ENCODE results near the gene MARCHF3. TPM values are rescaled to one million over a fixed set of nuclear protein-coding genes. Genes with fewer than 3 reads are reported as not detected.
"Not testable (repeated sequence)": the region's sequence is repeated elsewhere in the genome, so short reads cannot be mapped to it uniquely, and the experiment has no call there.

MARCHF3 gene
- total RNA-seq, 1 experiment from 2014 or later = 11.5 TPM

DNA sequence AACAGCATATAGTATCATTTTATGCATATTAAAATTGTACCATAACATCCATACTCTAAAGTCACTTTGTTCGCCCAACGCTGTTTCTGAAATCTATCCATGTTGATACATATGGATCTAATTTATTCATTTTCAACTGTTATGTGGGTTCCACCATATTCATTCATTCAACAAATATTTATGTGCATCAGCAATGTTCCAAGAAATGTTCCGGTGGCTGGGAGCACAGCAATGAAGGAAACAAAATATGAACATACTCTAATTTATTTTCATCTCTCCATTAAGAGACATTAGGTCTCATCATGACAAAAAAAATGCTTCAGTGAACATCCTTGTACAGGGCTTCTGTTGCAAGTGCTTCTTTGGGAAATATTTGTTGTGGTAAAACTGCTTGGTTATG lies 75.4 kb downstream of the MARCHF3 start:
- no peak for DNase-seq (ENCODE audit: low read depth)

DNA sequence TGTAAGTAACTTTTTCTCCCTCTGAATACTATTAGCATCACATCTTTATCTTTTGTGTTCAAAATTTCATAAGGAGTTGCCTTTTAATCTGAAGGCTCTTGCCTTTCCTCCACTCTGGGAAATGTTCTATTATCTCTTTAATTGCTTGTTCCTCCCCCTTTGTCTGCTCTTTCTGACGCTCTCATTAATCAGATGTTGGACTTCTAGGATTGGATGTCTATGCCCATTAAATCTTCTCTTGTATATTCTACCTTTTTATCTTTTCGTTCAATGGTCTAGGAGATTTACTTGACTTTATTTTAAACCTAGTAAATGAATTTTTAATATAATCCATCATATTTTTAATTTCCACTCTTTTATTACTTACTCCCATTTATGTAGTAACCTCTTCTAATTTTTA lies 76.7 kb downstream of the MARCHF3 start:
- no peak for DNase-seq (ENCODE audit: low read depth)

DNA sequence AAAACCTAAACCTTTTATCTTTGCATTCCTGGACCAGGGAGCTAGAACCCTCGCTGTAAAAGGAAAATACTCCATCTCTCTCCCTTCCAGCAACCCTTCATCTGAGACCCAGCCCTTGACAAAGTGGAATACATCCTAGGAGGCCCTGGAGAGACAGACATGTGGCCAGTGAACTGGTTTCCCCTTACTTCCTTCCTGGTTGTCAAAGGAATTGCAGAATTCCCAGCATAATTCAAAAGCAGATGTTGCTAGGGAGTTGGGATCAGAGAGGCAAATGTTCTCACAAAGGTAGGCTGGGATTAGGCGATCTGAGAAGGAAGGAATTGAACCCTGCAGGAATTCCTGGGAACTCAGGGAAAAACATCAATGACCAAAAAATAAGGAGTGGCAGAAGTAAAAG lies 80.9 kb downstream of the MARCHF3 start:
- DNase-seq (ENCODE audit: low read depth) = no peak

DNA sequence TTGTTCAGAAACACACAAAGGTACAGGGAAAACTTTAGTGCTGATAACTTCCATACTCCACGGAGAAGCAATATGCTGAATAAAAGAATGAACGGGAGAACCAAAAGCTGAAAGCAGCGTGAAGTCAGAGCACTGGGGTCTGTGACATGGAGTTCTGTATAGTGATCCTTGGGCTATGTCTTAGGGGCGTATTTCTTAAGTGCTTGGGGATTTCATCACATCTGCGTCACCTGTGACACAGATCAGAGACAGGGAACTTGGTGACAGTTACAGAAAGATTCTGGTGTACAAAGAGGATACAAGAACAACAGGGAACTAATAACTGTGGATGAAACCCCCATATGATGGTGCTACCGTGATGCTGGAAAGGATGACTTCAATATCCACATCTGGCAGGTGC lies 81.9 kb downstream of the MARCHF3 start:
- no peak for DNase-seq (ENCODE audit: low read depth)

DNA sequence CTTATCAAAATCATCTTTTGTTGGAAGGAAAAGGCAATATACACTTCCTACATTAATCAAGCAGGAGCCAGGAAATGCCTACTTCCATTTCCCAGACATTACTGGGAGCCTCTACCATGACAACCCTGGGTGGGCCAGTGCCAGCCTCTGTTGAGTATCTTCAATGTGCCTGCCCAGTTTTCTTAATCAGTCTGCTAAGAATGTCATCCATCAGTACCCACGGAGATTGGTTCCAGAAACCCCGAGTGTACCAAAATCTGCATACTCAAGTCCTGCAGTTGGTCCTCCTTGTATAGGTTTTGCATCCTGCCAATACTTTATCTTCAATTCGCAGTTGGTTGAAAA lies 82.4 kb downstream of the MARCHF3 start:
- no peak for DNase-seq (ENCODE audit: low read depth)

DNA sequence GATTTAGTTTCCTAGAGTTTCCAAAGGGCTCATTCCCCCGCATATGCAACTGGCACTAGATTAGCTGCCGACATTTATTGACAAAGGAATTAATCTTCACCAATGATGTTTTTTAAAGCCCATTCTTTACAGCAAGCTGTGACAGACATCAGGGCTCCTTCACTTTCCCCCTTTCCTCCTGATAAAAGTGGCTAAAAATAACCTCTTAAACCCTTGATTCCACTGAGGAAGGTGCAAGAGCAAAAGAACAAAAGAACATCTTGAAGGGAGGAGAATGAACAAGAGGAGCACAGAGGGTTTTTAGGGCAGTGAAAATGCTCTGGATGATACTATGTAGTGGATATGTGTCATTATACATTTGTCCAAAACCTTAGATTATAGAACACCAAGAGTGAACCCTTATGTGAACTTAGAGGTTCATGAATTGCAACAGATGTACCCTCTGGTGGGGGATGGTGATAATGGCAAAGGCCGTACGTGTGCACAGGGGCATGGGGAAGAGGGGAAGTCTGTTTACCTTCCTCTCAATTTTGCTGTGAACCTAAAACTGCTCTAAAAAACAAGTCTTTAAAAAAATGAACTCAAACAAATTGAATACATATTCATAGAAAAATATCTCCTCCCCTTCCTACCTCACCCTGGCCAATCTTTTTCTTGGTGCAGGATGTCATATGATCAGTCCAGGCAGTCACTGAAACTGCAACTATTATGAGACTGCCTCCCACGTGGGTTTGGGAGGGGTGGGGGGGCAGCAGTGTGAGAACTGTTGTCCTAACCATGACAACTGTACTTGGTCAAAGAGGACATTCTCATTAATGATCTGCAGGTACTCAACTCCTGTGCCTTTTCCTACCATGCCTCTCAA lies 83.0 kb downstream of the MARCHF3 start:
- DNase-seq (ENCODE audit: low read depth) = no peak

DNA sequence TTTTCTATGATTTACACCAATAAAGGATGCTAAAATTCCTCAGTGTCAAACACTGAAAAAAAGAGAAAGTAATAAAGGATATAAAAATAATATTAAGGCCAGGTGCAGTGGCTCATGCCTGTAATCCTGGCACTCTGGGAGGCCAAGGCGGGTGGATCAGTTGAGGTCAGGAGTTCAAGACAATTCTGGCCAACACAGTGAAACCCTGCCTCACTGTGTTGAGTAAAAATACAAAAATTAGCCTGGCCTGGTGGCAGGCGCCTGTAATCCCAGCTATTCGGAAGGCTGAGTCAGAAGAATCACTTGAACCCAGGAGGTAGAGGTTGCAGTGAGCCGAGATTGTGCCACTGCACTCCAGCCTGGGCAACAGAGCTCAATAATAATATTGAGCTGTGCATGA lies 87.5 kb downstream of the MARCHF3 start:
- DNase-seq (ENCODE audit: low read depth) = not testable (repeated sequence)

DNA sequence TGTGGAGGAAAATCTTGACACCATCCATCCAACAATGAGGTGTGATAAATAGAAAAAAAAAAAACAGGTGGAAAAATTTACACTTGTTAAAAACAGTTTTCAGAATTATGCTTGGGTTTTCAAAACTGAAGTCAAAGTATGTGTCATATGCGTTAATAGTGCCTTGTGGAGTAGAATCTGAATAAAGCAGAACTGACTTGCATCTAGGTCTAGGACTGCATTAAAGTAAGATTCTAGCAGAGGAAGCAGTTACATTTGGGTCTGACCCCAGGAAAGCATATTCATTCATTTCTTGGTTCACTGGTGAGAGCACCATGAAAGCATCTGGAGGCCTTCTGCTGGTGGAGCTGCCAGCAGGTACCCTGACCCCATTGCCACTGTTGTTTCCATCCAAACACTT lies 89.0 kb downstream of the MARCHF3 start:
- no peak for DNase-seq (ENCODE audit: low read depth)

- DNase-seq (ENCODE audit: low read depth) = peak; percentile 29
Observed at GRCh38 chr5:126939887-126940286, 90.5 kb downstream of the MARCHF3 start.

DNA sequence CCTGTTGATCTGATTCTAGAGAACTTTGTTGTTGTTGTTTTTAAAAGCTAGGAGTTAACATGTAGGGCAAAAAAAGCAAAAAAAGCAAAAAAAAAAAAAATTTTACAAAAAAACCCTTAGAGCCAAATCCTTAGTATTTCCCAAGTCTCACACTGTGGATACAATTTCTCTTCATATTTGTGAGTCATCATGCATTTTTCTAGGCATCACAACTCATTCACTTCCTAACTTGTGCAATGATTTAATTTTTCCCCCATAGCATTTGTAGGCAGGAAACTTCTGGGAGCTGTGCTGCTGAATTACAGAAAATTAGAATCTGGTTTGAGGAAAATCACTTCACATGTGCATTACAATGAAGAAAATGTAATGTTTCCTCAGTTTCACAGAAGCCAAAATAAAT lies 91.9 kb downstream of the MARCHF3 start:
- peak; percentile 53 for DNase-seq (ENCODE audit: low read depth)

GRCh38 chr5:126937771-126938170 lies 92.6 kb downstream of the MARCHF3 start:
- DNase-seq (ENCODE audit: low read depth) = no peak

GRCh38 chr5:126936775-126937418 lies 93.5 kb downstream of the MARCHF3 start:
- no peak for DNase-seq (ENCODE audit: low read depth)

- DNase-seq (ENCODE audit: low read depth) = no peak
Observed at GRCh38 chr5:126931963-126932660, 98.2 kb downstream of the MARCHF3 start.

DNA sequence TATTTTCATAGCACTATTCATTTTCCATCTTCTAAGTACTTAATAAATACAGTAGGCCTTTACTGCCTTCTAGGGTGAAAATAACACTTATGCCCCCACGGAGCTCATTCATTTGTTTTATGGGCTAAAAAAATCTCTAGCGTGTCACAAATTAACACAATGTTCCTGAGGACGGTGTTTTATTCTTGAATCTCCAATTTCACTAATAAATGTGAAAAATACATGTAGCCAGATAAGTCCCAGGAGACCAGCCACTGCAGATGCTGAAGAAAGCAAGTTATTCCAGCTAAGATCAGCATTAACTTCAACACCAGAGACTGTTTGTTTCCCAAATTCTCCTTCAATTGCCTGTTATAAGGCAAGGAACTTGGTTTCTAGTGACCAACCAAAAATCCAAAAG lies 102.3 kb downstream of the MARCHF3 start:
- DNase-seq (ENCODE audit: low read depth) = no peak

DNA sequence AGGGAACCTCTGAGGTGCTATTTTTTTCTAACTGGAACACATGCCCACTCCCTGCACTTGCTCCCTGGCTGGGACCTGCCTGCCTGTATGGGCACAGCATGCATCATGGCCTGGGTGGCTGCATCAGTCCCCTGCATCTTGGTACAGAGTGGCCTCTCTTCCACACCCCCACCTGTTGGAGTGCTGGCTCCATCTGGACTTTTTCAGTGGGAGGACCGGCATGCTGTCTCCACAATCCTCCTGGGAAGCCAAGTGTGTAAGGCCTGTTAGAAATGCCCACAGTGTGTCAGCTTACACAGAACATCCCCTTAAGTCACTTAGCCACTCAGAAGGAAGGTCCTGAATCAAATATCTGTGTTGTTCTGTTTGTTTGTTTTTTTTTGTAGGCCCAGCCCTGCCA lies 102.9 kb downstream of the MARCHF3 start:
- no peak for DNase-seq (ENCODE audit: low read depth)

DNA sequence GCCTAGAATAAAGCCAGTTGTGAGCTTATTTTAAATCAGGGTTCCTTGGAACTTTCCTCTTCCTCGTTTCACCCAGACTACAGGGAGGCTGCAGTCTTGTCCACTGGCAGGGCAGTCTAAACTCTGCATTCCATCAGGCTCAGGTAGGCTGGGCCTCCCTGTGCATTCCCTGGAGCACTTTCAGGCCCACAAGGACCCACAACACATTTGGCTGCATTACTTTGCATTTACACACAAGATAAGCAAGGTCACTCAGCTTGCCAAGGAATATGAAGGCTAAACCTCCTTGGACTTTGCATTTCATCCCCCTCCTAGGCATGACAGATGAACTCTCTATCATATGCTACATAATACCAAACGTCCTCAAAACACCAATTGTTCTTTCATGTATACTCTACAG lies 104.2 kb downstream of the MARCHF3 start:
- no peak for DNase-seq (ENCODE audit: low read depth)

GRCh38 chr5:126925482-126925881 lies 104.9 kb downstream of the MARCHF3 start:
- no peak for DNase-seq (ENCODE audit: low read depth)

DNA sequence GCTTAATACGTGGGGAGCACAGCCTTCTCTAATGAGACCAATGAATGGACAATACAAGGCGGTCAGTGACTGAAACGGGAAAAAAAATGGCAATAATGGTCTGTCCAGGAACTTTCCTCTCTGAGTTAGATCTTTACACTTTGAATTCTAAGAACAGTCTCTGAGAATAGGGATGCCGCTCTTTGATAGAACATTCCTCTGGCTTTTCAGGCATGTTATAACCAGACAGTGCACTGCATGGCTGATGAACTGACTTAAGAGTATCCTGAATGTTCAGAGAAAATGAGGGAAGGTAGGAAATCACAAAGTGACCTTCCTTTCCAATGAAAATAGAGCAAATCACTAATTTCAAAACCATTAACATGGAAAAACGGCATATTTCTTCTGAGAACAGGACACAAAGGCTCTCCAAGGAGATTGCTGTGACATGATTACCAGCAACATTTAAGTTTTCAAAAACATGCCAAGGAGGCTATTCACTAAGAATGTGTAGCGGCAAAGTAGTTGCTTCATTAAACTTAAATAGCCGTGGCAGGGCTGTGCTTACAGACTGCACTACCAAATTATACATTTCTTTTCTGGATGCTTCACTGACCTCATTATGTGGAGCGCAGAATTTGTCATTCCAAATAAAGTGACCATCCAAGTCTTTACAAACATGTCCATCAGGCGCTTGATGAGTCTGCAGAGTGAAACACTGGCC lies 105.9 kb downstream of the MARCHF3 start:
- no peak for DNase-seq (ENCODE audit: low read depth)

DNA sequence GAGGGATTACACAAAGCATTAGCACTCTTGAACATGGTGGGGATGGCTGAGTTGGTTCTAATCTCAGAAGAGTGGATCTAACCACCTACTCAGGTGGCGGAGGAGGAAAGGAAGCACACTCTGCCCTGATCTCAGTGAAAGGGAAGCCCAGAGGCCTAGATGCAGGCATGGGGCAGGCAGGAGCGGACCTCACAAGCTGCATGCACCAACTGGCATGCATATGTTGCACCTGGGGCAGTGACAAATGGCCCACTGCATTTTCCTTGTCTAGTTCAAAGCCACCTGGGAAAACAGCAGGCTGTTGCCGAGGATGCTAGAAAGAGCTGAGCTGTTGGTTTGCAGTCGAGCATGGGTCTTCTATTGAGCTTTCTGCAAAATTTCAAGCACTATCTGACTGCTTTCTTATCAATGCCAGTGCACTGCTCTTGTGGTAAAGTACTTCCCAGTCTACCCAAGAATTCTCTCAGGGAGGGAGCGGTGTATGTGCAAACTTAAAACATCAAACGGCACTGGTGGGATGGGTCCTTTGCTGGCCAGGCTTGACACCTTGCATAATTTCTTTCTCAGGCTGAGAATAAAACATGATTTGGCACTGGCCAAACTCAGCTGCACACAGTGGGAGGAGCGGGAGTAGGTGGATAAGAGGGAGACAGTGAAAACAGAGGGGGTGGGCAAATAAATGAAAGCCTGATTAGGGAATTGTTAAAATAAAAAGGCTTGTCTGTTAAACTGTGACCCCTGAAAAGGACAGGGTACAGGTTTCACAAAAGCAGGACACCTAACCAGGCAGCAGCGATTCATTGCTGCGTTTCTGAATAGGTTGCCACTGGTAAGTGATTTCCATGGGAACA lies 108.9 kb downstream of the MARCHF3 start:
- DNase-seq (ENCODE audit: low read depth) = no peak

DNA sequence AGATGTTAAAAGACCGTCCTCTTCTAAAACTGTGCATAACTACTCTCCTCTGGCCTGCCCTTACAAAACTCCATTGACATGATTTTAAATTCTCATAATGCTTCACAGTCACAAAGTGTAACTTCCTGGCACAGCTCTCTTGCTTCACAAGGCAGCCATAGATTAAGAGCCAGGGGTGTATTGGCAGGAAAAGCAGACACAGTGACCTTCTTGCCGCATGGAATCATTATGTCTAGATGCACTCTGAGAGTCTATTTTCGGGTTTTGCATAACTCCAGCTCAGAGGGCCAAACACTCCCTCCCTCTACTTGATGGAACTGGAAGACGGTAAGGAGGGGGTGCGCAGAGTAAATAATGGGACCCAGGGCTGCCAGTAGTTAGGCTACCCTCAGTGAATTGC lies 110.1 kb downstream of the MARCHF3 start:
- no peak for DNase-seq (ENCODE audit: low read depth)

DNA sequence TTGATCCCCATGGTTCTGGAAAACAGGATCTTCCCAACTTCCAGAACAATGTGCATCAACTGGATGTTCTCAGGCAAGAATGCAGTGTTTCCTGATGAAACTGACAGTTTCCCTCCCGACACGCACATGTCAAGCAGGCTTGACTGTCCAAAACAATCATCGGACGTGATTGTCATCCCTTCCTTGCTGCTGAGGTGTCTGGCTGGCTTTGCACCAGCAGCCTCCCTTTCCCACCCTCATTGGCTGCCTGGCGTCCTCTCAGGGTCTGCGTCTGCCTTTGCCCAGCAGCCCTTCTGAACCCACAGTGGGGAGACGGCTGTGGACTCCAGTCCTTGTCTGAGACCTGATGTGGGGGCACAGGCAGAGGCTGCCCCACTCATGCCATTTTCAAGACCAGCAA lies 110.8 kb downstream of the MARCHF3 start:
- no peak for DNase-seq (ENCODE audit: low read depth)
